HG02610 (cell line): ENCODE data around the gene RASA3.
A peak's percentile ranks its signal among the peaks of the same experiment; 100 is the strongest.
"Not testable (repeated sequence)": the region's sequence is repeated elsewhere in the genome, so short reads cannot be mapped to it uniquely, and the experiment has no call there.

Experiments used
- ATAC-seq: cut with Tn5 transposase; IDR thresholded peaks from one replicate; pipeline ENCODE4 v1.9.1; 2021; ENCODE audit warnings: mild to moderate bottlenecking, moderate library complexity; ENCODE audit not compliant: unreplicated experiment

The RASA3 gene

GRCh38 chr13:114115796-114116195 is 16.6 kb downstream of the RASA3 start:
- no peak for ATAC-seq

- ATAC-seq: no peak
Observed at GRCh38 chr13:114115191-114115671, 17.2 kb downstream of the RASA3 start.

- not testable (repeated sequence) for ATAC-seq
Observed at GRCh38 chr13:114114666-114115065, 17.8 kb downstream of the RASA3 start.

GRCh38 chr13:114114006-114114640 is 18.3 kb downstream of the RASA3 start:
- no peak for ATAC-seq

GRCh38 chr13:114113395-114113794 is 19.0 kb downstream of the RASA3 start:
- ATAC-seq: not testable (repeated sequence)

GRCh38 chr13:114112826-114113322 is 19.5 kb downstream of the RASA3 start:
- ATAC-seq: no peak

- no peak for ATAC-seq
Observed at GRCh38 chr13:114112231-114112825, 20.1 kb downstream of the RASA3 start.

- ATAC-seq: no peak
Observed at GRCh38 chr13:114111577-114111976, 20.8 kb downstream of the RASA3 start.

- ATAC-seq: not testable (repeated sequence)
Observed at GRCh38 chr13:114110830-114111189, 21.6 kb downstream of the RASA3 start.

GRCh38 chr13:114110091-114110829 is 22.2 kb downstream of the RASA3 start:
- ATAC-seq: peak; percentile 51

GRCh38 chr13:114109641-114110041 is 22.8 kb downstream of the RASA3 start:
- ATAC-seq: no peak

- ATAC-seq: no peak
Observed at GRCh38 chr13:114108894-114109293, 23.5 kb downstream of the RASA3 start.

GRCh38 chr13:114108141-114108761 is 24.2 kb downstream of the RASA3 start:
- ATAC-seq: no peak

- ATAC-seq: no peak
Observed at GRCh38 chr13:114107686-114108081, 24.7 kb downstream of the RASA3 start.

- ATAC-seq: no peak
Observed at GRCh38 chr13:114106991-114107685, 25.3 kb downstream of the RASA3 start.

- no peak for ATAC-seq
Observed at GRCh38 chr13:114106526-114106925, 25.9 kb downstream of the RASA3 start.

- no peak for ATAC-seq
Observed at GRCh38 chr13:114105521-114106225, 26.8 kb downstream of the RASA3 start.

- no peak for ATAC-seq
Observed at GRCh38 chr13:114104655-114105520, 27.5 kb downstream of the RASA3 start.
